ENCODE data around the gene ITSN1. TPM values are rescaled to one million over a fixed set of nuclear protein-coding genes. Genes with fewer than 3 reads are reported as not detected.
"Not testable (repeated sequence)": the region's sequence is repeated elsewhere in the genome, so short reads cannot be mapped to it uniquely, and the experiment has no call there.

Gene ITSN1
- total and polyA plus RNA-seq, 12 donors = 20.0 to 60.5 (median 36.7) TPM

GRCh38 chr21:33611006-33611744, 31.1 kb upstream of the ITSN1 start:
- H3K4me1 ChIP-seq (replicated peaks in 1 of 2) = no peaks in the 10 kb centered on the region
- no peak overlapping the region for H3K4me3 ChIP-seq
- TF ChIP-seq CTCF (IDR thresholded peaks at IDR 0.05) = no peak
- no peak for TF ChIP-seq POLR2A (IDR thresholded peaks at IDR 0.05)
- H3K27me3 ChIP-seq = no peaks in the 10 kb centered on the region
- intact Hi-C loops (cut with DNase I) = no loop called here
- H3K9me3 ChIP-seq (replicated peaks in 1 of 3) = no peaks in the 10 kb centered on the region
- H3K27ac ChIP-seq = no peak overlapping the region
- peaks cover 0 to 31% of the 10 kb centered on the region in 2 donors for H3K36me3 ChIP-seq (replicated peaks in 1 of 2)
- WGBS, 4 donors = 87 to 97% (median 90%) methylated on average over 7 of the region's 7 CpGs
- no peak for DNase-seq

GRCh38 chr21:33617565-33617964, 24.7 kb upstream of the ITSN1 start:
- H3K27me3 ChIP-seq; H3K27ac ChIP-seq; H3K4me3 ChIP-seq; DNase-seq; intact Hi-C loops (cut with DNase I); H3K9me3 ChIP-seq (replicated peaks in 1 of 3); H3K4me1 ChIP-seq (replicated peaks in 1 of 2): not testable (repeated sequence)
- H3K36me3 ChIP-seq (replicated peaks in 1 of 2) = peaks cover 0 to 37% of the 10 kb centered on the region in 2 donors
- 83 to 98% (median 92%) methylated on average over 11 of the region's 11 CpGs for WGBS, 4 donors

- no peak for DNase-seq
- Histone ChIP-seq H3K4me3 (no peak overlapping the region), H3K4me1 (replicated peaks in 1 of 2) (no peaks in the 10 kb centered on the region), H3K27me3 (no peaks in the 10 kb centered on the region), H3K36me3 (replicated peaks in 1 of 2) (peaks cover 0 to 35% of the 10 kb centered on the region in 2 donors), H3K9me3 (replicated peaks in 1 of 3) (no peaks in the 10 kb centered on the region), H3K27ac (no peak overlapping the region)
- TF ChIP-seq POLR2A (IDR thresholded peaks at IDR 0.05) (no peak), CTCF (IDR thresholded peaks at IDR 0.05) (no peak)
- WGBS, 4 donors = 96 to 98% (median 96%) methylated on average over 2 of the region's 2 CpGs
- intact Hi-C loops (cut with DNase I) = no loop called here
Observed at GRCh38 chr21:33618407-33618806, 23.9 kb upstream of the ITSN1 start.

GRCh38 chr21:33619726-33620125, 22.6 kb upstream of the ITSN1 start:
- Histone ChIP-seq H3K27ac (no peak overlapping the region), H3K36me3 (replicated peaks in 1 of 2) (peaks cover 0 to 40% of the 10 kb centered on the region in 2 donors)
- 85 to 95% (median 93%) methylated on average over 4 of the region's 4 CpGs for WGBS, 4 donors

More at GRCh38 chr21:33619726-33620125, 22.6 kb upstream of the ITSN1 start:
- H3K4me3 ChIP-seq = no peak overlapping the region
- H3K4me1 ChIP-seq (replicated peaks in 1 of 2) = no peaks in the 10 kb centered on the region
- no peaks in the 10 kb centered on the region for H3K27me3 ChIP-seq
- no peaks in the 10 kb centered on the region for H3K9me3 ChIP-seq (replicated peaks in 1 of 3)
- intact Hi-C loops (cut with DNase I) = no loop called here
- no peak for DNase-seq
- TF ChIP-seq CTCF (IDR thresholded peaks at IDR 0.05) (no peak), POLR2A (IDR thresholded peaks at IDR 0.05) (no peak)
